Subcutaneous abdominal adipose tissue (tissue), 5 donors: ENCODE measurements around the gene NOC4L.

ENCODE experiments used
- H3K27ac ChIP-seq: one replicate; pipeline ENCODE4 v1.7.0; 2013; ENCODE audit warnings: low read depth, mild to moderate bottlenecking, inconsistent platforms, low read length, moderate library complexity
- H3K27me3 ChIP-seq, 5 donors: one replicate each; pipeline ENCODE4 v1.7.0; 2013; ENCODE audit warnings: low read length in 5 of 5, inconsistent platforms in 1 of 5; ENCODE audit not compliant: control insufficient read depth in 5 of 5, insufficient read depth in 4 of 5
- H3K36me3 ChIP-seq, 5 donors: one replicate each; pipeline ENCODE4 v1.7.0; 2013; ENCODE audit warnings: low read length in 5 of 5; ENCODE audit not compliant: control insufficient read depth in 5 of 5, insufficient read depth in 5 of 5
- H3K4me1 ChIP-seq, 5 donors: one replicate each; pipeline ENCODE4 v1.7.0; 2013; ENCODE audit warnings: low read length in 5 of 5, mild to moderate bottlenecking in 3 of 5, moderate library complexity in 1 of 5; ENCODE audit not compliant: control insufficient read depth in 5 of 5, insufficient read depth in 5 of 5
- H3K4me3 ChIP-seq, 5 donors: one replicate each; pipeline ENCODE4 v1.7.0; 2013; ENCODE audit warnings: low read length in 5 of 5, low read depth in 1 of 5
- H3K9ac ChIP-seq, 5 donors: one replicate each; pipeline ENCODE4 v1.7.0; 2013; ENCODE audit warnings: low read length in 5 of 5, mild to moderate bottlenecking in 4 of 5, moderate library complexity in 3 of 5
- H3K9me3 ChIP-seq, 5 donors: one replicate each; pipeline ENCODE4 v1.7.0; 2013; ENCODE audit warnings: low read length in 5 of 5; ENCODE audit not compliant: control insufficient read depth in 5 of 5
- donor health status: healthy.
- donor health status: healthy.
- donor health status: healthy.
- donor health status: healthy.
- donor health status: healthy.

The NOC4L gene

GRCh38 chr12:132161036-132161781, 17.0 kb downstream of the NOC4L start:
- Histone ChIP-seq H3K9ac (no peak overlapping the region), H3K27me3 (peaks cover 0 to 10% (median 5%) of the 10 kb centered on the region in 5 donors), H3K27ac (no peak overlapping the region), H3K9me3 (no peaks in the 10 kb centered on the region), H3K4me1 (peaks cover 0 to 15% (median 12%) of the 10 kb centered on the region in 5 donors), H3K36me3 (peaks cover 0 to 23% (median 21%) of the 10 kb centered on the region in 5 donors), H3K4me3 (no peak overlapping the region)

- Histone ChIP-seq H3K27ac (no peak overlapping the region), H3K36me3 (peaks cover 0 to 16% (median 14%) of the 10 kb centered on the region in 5 donors), H3K9me3 (no peaks in the 10 kb centered on the region), H3K9ac (peak overlapping the region in 2 of 5 donors; percentile 21 to 22), H3K4me3 (peak overlapping the region in 1 of 5 donors; percentile 27), H3K4me1 (peaks cover 0 to 15% (median 12%) of the 10 kb centered on the region in 5 donors), H3K27me3 (peaks cover 0 to 10% (median 5%) of the 10 kb centered on the region in 5 donors)
These were observed 17.7 kb downstream of the NOC4L start for GRCh38 chr12:132161796-132162507.

- H3K4me3 ChIP-seq = peak overlapping the region in 1 of 5 donors; percentile 27
These were observed 18.3 kb downstream of the NOC4L start for GRCh38 chr12:132162508-132163031.

GRCh38 chr12:132163041-132163910, 19.0 kb downstream of the NOC4L start:
- Histone ChIP-seq H3K27me3 (peaks cover 0 to 12% (median 7%) of the 10 kb centered on the region in 5 donors), H3K9ac (peak overlapping the region in 1 of 5 donors; percentile 25), H3K9me3 (no peaks in the 10 kb centered on the region), H3K27ac (no peak overlapping the region), H3K4me1 (peaks cover 0 to 15% (median 12%) of the 10 kb centered on the region in 5 donors), H3K36me3 (peaks cover 0 to 3% (median 2%) of the 10 kb centered on the region in 5 donors), H3K4me3 (no peak overlapping the region)

More at GRCh38 chr12:132162508-132163031, 18.3 kb downstream of the NOC4L start:
- Histone ChIP-seq H3K27me3 (peaks cover 0 to 10% (median 5%) of the 10 kb centered on the region in 5 donors), H3K36me3 (peaks cover 0 to 10% (median 9%) of the 10 kb centered on the region in 5 donors), H3K9ac (peak overlapping the region in 2 of 5 donors; percentile 21 to 25), H3K4me1 (peaks cover 0 to 15% (median 12%) of the 10 kb centered on the region in 5 donors), H3K27ac (no peak overlapping the region), H3K9me3 (no peaks in the 10 kb centered on the region)

DNA sequence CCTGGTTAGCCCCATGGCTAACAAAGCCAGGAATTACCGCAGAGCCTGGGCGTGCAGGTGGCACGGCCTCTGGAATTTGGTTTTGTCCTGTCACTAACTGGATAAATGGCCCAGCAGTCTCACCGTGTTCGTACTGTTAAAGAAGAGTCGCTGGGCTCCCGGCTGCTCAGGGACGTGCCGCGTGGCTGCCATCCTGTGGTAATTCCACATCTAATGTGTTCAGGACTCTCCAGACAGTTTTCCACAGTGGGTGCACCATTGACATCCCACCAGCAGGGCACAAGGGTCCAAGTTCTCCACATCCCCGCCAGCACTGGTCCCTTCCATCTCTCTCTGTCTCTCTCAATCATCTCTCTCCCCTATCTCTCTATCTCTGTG, 19.6 kb downstream of the NOC4L start:
- Histone ChIP-seq H3K4me3 (no peak overlapping the region), H3K36me3 (no peaks in the 10 kb centered on the region), H3K27me3 (peaks cover 0 to 18% (median 11%) of the 10 kb centered on the region in 5 donors), H3K9ac (no peak overlapping the region), H3K4me1 (peaks cover 0 to 15% (median 12%) of the 10 kb centered on the region in 5 donors), H3K27ac (no peak overlapping the region), H3K9me3 (no peaks in the 10 kb centered on the region)

DNA sequence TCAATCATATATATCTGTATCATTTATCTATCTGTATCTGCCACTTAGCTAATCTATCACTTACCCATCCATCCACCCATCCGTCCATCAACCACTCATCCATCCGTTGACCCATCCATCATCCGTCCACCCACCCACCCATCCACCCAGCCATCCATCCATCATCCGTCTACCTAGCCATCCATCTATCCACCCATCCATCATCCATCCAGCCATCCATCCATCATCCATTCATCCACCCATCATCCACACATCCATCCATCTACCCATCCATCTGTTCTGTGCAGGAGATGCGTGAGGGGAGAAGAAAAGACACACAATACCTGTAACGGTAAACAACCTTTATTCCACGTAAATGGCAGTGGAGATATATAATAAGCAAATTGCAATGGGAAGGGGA, 20.2 kb downstream of the NOC4L start:
- Histone ChIP-seq H3K9ac (no peak overlapping the region), H3K9me3 (no peaks in the 10 kb centered on the region), H3K27me3 (peaks cover 0 to 20% (median 11%) of the 10 kb centered on the region in 5 donors), H3K27ac (no peak overlapping the region), H3K4me3 (no peak overlapping the region), H3K4me1 (peaks cover 0 to 15% (median 12%) of the 10 kb centered on the region in 5 donors), H3K36me3 (no peaks in the 10 kb centered on the region)

DNA sequence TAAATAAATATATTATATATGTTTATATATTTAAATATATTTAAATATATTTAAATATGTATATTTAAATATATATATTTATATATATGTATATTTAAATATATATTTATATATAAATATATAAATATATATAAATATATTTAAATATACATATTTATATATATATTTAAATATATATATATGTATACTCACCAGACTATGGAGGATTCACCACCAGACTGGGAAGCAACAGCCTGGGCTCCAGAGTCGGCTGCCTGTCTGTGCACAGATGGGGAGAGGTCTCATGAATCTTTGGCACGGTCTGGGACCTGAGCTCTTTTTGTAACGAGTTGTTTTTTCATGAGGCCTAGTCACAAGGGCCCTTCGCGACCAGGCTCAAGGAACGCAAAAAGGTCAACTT, 21.3 kb downstream of the NOC4L start:
- no peak overlapping the region for H3K4me3 ChIP-seq
- H3K27ac ChIP-seq = no peak overlapping the region
- no peak overlapping the region for H3K9ac ChIP-seq
- H3K27me3 ChIP-seq = peaks cover 3 to 30% (median 17%) of the 10 kb centered on the region in 5 donors
- no peaks in the 10 kb centered on the region for H3K9me3 ChIP-seq
- peaks cover 0 to 15% (median 12%) of the 10 kb centered on the region in 5 donors for H3K4me1 ChIP-seq
- H3K36me3 ChIP-seq = no peaks in the 10 kb centered on the region

DNA sequence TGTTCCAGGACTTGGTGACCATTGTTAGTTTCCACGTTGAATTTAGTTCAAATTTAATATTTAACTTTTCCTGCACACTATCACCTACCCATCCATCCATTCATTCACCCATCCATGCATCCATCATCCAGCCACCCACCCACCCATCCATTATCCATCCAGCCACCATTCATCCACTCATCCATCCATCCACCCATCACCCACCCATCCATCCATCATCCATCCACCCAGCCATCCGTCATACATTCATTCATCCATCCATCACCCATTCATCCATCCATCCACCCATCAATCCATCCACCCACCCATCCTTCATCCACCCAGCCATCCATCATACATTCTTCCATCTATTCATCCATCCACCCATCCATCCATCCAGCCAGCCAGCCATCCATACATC, 21.8 kb downstream of the NOC4L start:
- Histone ChIP-seq H3K9ac (no peak overlapping the region), H3K4me3 (no peak overlapping the region), H3K36me3 (no peaks in the 10 kb centered on the region), H3K9me3 (no peaks in the 10 kb centered on the region), H3K27me3 (peaks cover 7 to 32% (median 21%) of the 10 kb centered on the region in 5 donors), H3K4me1 (peaks cover 0 to 15% (median 12%) of the 10 kb centered on the region in 5 donors), H3K27ac (no peak overlapping the region)

- Histone ChIP-seq H3K36me3 (no peaks in the 10 kb centered on the region), H3K9me3 (no peaks in the 10 kb centered on the region), H3K4me1 (peaks cover 0 to 15% (median 11%) of the 10 kb centered on the region in 5 donors), H3K9ac (no peak overlapping the region), H3K27ac (no peak overlapping the region), H3K27me3 (peaks cover 13 to 39% (median 22%) of the 10 kb centered on the region in 5 donors), H3K4me3 (no peak overlapping the region)
These were observed 22.7 kb downstream of the NOC4L start for GRCh38 chr12:132166801-132167591.
